CD4-positive, alpha-beta memory T cell (primary cell): ENCODE results near the gene KDM5A. TPM values are rescaled to one million over a fixed set of nuclear protein-coding genes. Genes with fewer than 3 reads are reported as not detected.

Source experiments
- CTCF ChIA-PET: fragments of 350-600 bp; sonication (Branson Sonifier 250); formaldehyde crosslinking; loops from one replicate; lab custom pipeline; 2021; ENCODE audit warnings: inconsistent platforms; ENCODE audit not compliant: partially characterized antibody; lab: Charles Lee
- POLR2A ChIA-PET: fragments of 350-600 bp; sonication (Branson Sonifier 250); formaldehyde crosslinking; loops from one replicate; lab custom pipeline; 2021; ENCODE audit not compliant: partially characterized antibody; lab: Charles Lee
- DNase-seq, 5 donors: peaks; one replicate each; pipeline versions ENCODE4 v3.0.0 to v3.0.0-alpha.2; 2020 to 2022; ENCODE audit warnings: mixed read lengths in 1 of 5
- H3K27ac ChIP-seq: one replicate; pipeline ENCODE4 v1.7.0; 2013; ENCODE audit warnings: low read depth, low read length
- H3K27me3 ChIP-seq: 2 replicates; pipeline ENCODE4 v1.7.0; 2013; ENCODE audit warnings: mild to moderate bottlenecking, low read length, moderate library complexity; ENCODE audit not compliant: insufficient read depth
- H3K36me3 ChIP-seq: 2 replicates; pipeline ENCODE4 v1.7.0; 2013; ENCODE audit warnings: mild to moderate bottlenecking, low read length, moderate library complexity; ENCODE audit not compliant: insufficient read depth
- H3K4me1 ChIP-seq: 2 replicates; pipeline ENCODE4 v1.7.0; 2013; ENCODE audit warnings: mild to moderate bottlenecking, low read length, moderate library complexity; ENCODE audit not compliant: insufficient read depth
- H3K4me3 ChIP-seq, 2 donors: one replicate each; pipeline ENCODE4 v1.7.0; 2013; ENCODE audit warnings: low read length in 2 of 2, mild to moderate bottlenecking in 1 of 2
- H3K9me3 ChIP-seq, 2 donors: one replicate each; pipeline ENCODE4 v1.7.0; 2013; ENCODE audit warnings: low read length in 2 of 2, control low read depth in 1 of 2; ENCODE audit not compliant: control insufficient read depth in 1 of 2
- H3K27ac Mint-ChIP-seq, 7 donors: one replicate each; pipeline ENCODE4 v1.8.0; 2020 to 2021; ENCODE audit warnings: mixed read lengths in 7 of 7, mild to moderate bottlenecking in 6 of 7, inconsistent platforms in 3 of 7, moderate library complexity in 3 of 7
- H3K27me3 Mint-ChIP-seq, 2 donors: one replicate each; pipeline ENCODE4 v1.8.0; 2020 to 2021; ENCODE audit warnings: mixed read lengths in 2 of 2
- H3K36me3 Mint-ChIP-seq, 2 donors: one replicate each; pipeline ENCODE4 v1.8.0; 2020 to 2021; ENCODE audit warnings: mixed read lengths in 2 of 2, inconsistent platforms in 1 of 2, mild to moderate bottlenecking in 1 of 2
- H3K4me1 Mint-ChIP-seq, 4 donors: one replicate each; pipeline ENCODE4 v1.8.0; 2020 to 2021; ENCODE audit warnings: mixed read lengths in 4 of 4, mild to moderate bottlenecking in 1 of 4
- H3K4me3 Mint-ChIP-seq, 8 donors: one replicate each; pipeline ENCODE4 v1.8.0; 2020 to 2021; ENCODE audit warnings: mixed read lengths in 8 of 8, mild to moderate bottlenecking in 7 of 8, moderate library complexity in 6 of 8, inconsistent platforms in 3 of 8
- H3K9me3 Mint-ChIP-seq, 8 donors: one replicate each; pipeline ENCODE4 v1.8.0; 2020 to 2021; ENCODE audit warnings: mixed read lengths in 8 of 8, mild to moderate bottlenecking in 5 of 8, inconsistent platforms in 3 of 8, moderate library complexity in 1 of 8
- intact Hi-C: fragments of 100-400 bp; cut with micrococcal nuclease; formaldehyde crosslinking; loops from one replicate; pipeline ENCODE4 v1.15.1; 2023
- polyA plus RNA-seq, 2 donors: library from polyadenylated mRNA; unstranded; fragments of 300-500 nt; fragmentation: Illumina TruSeq; gene quantifications; one replicate each; pipeline ENCODE4 v1.2.3, GENCODE V29; 2021
- total RNA-seq, 2 experiments: library from RNA; stranded (reverse); gene quantifications; one replicate each; pipeline ENCODE4 v1.2.3, GENCODE V29; 2021

The KDM5A gene
- total and polyA plus RNA-seq, 4 experiments from 2014 or later = 40.7 to 134 (median 98.0) TPM

- Histone ChIP-seq H3K27me3 (no peaks in the 10 kb centered on the region), H3K4me3 (no peak overlapping the region), H3K4me1 (no peaks in the 10 kb centered on the region), H3K9me3 (no peaks in the 10 kb centered on the region), H3K27ac (no peak overlapping the region), H3K36me3 (peaks cover 34% of the 10 kb centered on the region)
- Mint-ChIP-seq H3K27me3 (no peaks in the 10 kb centered on the region), H3K36me3 (peaks cover 64 to 75% of the 10 kb centered on the region in 2 donors), H3K4me1 (peaks cover 7 to 16% (median 14%) of the 10 kb centered on the region in 4 donors), H3K9me3 (no peaks in the 10 kb centered on the region), H3K4me3 (no peak overlapping the region), H3K27ac (peak overlapping the region in 3 of 7 donors; percentile 28 to 82 (median 60))
- no peak for DNase-seq
- ChIA-PET CTCF (interaction anchor here (0.7 kb wide), 1 partner anchor 973 kb away, joined by 3 read pairs; no protein-coding TSS in a partner anchor), POLR2A (no interaction called here)
- intact Hi-C loops = no loop called here
Observed at GRCh38 chr12:337039-337438, 52.1 kb downstream of the KDM5A start.

GRCh38 chr12:334125-334524 lies 55.0 kb downstream of the KDM5A start:
- no peaks in the 10 kb centered on the region for H3K4me1 ChIP-seq
- POLR2A ChIA-PET = no interaction called here
- H3K27ac ChIP-seq = no peak overlapping the region
- intact Hi-C loops = no loop called here
- H3K27me3 ChIP-seq = no peaks in the 10 kb centered on the region
- CTCF ChIA-PET = no interaction called here
- H3K36me3 Mint-ChIP-seq = peaks cover 57 to 72% of the 10 kb centered on the region in 2 donors
- peak overlapping the region in 2 of 7 donors; percentile 31 to 33 for H3K27ac Mint-ChIP-seq
- no peak for DNase-seq
- H3K9me3 Mint-ChIP-seq = no peaks in the 10 kb centered on the region
- H3K4me3 ChIP-seq = no peak overlapping the region
- no peaks in the 10 kb centered on the region for H3K9me3 ChIP-seq
- H3K4me3 Mint-ChIP-seq = no peak overlapping the region
- peaks cover 41% of the 10 kb centered on the region for H3K36me3 ChIP-seq
- no peaks in the 10 kb centered on the region for H3K27me3 Mint-ChIP-seq
- H3K4me1 Mint-ChIP-seq = peaks cover 6 to 14% (median 11%) of the 10 kb centered on the region in 4 donors

GRCh38 chr12:332581-333205 lies 56.4 kb downstream of the KDM5A start:
- intact Hi-C loops = no loop called here
- Mint-ChIP-seq H3K4me1 (peaks cover 10 to 13% (median 11%) of the 10 kb centered on the region in 4 donors), H3K27me3 (no peaks in the 10 kb centered on the region), H3K4me3 (no peak overlapping the region), H3K27ac (peak overlapping the region in 1 of 7 donors; percentile 60), H3K9me3 (no peaks in the 10 kb centered on the region), H3K36me3 (peaks cover 58 to 71% of the 10 kb centered on the region in 2 donors)
- ChIA-PET POLR2A (no interaction called here), CTCF (no interaction called here)
- no peak overlapping the region for H3K27ac ChIP-seq
- H3K9me3 ChIP-seq = no peaks in the 10 kb centered on the region
- no peak for DNase-seq
- no peak overlapping the region for H3K4me3 ChIP-seq
- H3K36me3 ChIP-seq = peaks cover 46% of the 10 kb centered on the region
- no peaks in the 10 kb centered on the region for H3K27me3 ChIP-seq
- no peaks in the 10 kb centered on the region for H3K4me1 ChIP-seq

GRCh38 chr12:331287-331686 lies 57.8 kb downstream of the KDM5A start:
- Histone ChIP-seq H3K27ac (no peak overlapping the region), H3K27me3 (no peaks in the 10 kb centered on the region), H3K9me3 (no peaks in the 10 kb centered on the region), H3K36me3 (peaks cover 49% of the 10 kb centered on the region), H3K4me1 (no peaks in the 10 kb centered on the region), H3K4me3 (no peak overlapping the region)
- Mint-ChIP-seq H3K9me3 (no peaks in the 10 kb centered on the region), H3K27ac (peak overlapping the region in 4 of 7 donors; percentile 43 to 82 (median 63)), H3K27me3 (no peaks in the 10 kb centered on the region), H3K4me3 (no peak overlapping the region), H3K4me1 (peaks cover 11 to 14% (median 12%) of the 10 kb centered on the region in 4 donors), H3K36me3 (peaks cover 56 to 72% of the 10 kb centered on the region in 2 donors)
- ChIA-PET POLR2A (no interaction called here), CTCF (interaction anchor here (0.9 kb wide), 1 partner anchor 33 kb away, joined by 3 read pairs; no protein-coding TSS in a partner anchor)
- DNase-seq = no peak
- intact Hi-C loops = no loop called here

- Histone ChIP-seq H3K4me1 (no peaks in the 10 kb centered on the region), H3K4me3 (no peak overlapping the region), H3K9me3 (no peaks in the 10 kb centered on the region), H3K36me3 (peaks cover 62% of the 10 kb centered on the region), H3K27ac (no peak overlapping the region), H3K27me3 (no peaks in the 10 kb centered on the region)
- no peaks in the 10 kb centered on the region for H3K27me3 Mint-ChIP-seq
- ChIA-PET CTCF (no interaction called here), POLR2A (no interaction called here)
- peaks cover 8 to 19% (median 14%) of the 10 kb centered on the region in 4 donors for H3K4me1 Mint-ChIP-seq
- intact Hi-C loops = no loop called here
- H3K4me3 Mint-ChIP-seq = no peak overlapping the region
- no peaks in the 10 kb centered on the region for H3K9me3 Mint-ChIP-seq
- no peak for DNase-seq
- H3K27ac Mint-ChIP-seq = peak overlapping the region in 2 of 7 donors; percentile 14 to 67
- peaks cover 61 to 82% of the 10 kb centered on the region in 2 donors for H3K36me3 Mint-ChIP-seq
Observed at GRCh38 chr12:325906-326305, 63.2 kb downstream of the KDM5A start.

- H3K36me3 Mint-ChIP-seq = peaks cover 74 to 88% of the 10 kb centered on the region in 2 donors
- no peaks in the 10 kb centered on the region for H3K4me1 ChIP-seq
- H3K27me3 Mint-ChIP-seq = no peaks in the 10 kb centered on the region
- no peaks in the 10 kb centered on the region for H3K27me3 ChIP-seq
- no peaks in the 10 kb centered on the region for H3K9me3 Mint-ChIP-seq
- H3K27ac ChIP-seq = no peak overlapping the region
- H3K4me1 Mint-ChIP-seq = peaks cover 11 to 23% (median 15%) of the 10 kb centered on the region in 4 donors
- no peaks in the 10 kb centered on the region for H3K9me3 ChIP-seq
- ChIA-PET CTCF (no interaction called here), POLR2A (no interaction called here)
- DNase-seq = no peak
- no peak overlapping the region for H3K4me3 Mint-ChIP-seq
- H3K36me3 ChIP-seq = peaks cover 80% of the 10 kb centered on the region
- H3K4me3 ChIP-seq = no peak overlapping the region
- intact Hi-C loops = no loop called here
- H3K27ac Mint-ChIP-seq = peak overlapping the region in 3 of 7 donors; percentile 11 to 68 (median 19)
Observed at GRCh38 chr12:323507-323906, 65.6 kb downstream of the KDM5A start.

- Histone ChIP-seq H3K4me1 (no peaks in the 10 kb centered on the region), H3K27me3 (no peaks in the 10 kb centered on the region), H3K36me3 (peaks cover 87% of the 10 kb centered on the region), H3K27ac (no peak overlapping the region), H3K4me3 (no peak overlapping the region), H3K9me3 (no peaks in the 10 kb centered on the region)
- H3K9me3 Mint-ChIP-seq = no peaks in the 10 kb centered on the region
- DNase-seq = no peak
- ChIA-PET POLR2A (no interaction called here), CTCF (no interaction called here)
- H3K36me3 Mint-ChIP-seq = peaks cover 79 to 89% of the 10 kb centered on the region in 2 donors
- no peaks in the 10 kb centered on the region for H3K27me3 Mint-ChIP-seq
- H3K4me1 Mint-ChIP-seq = peaks cover 6 to 20% (median 15%) of the 10 kb centered on the region in 4 donors
- H3K27ac Mint-ChIP-seq = peak overlapping the region in 1 of 7 donors; percentile 60
- intact Hi-C loops = no loop called here
- H3K4me3 Mint-ChIP-seq = no peak overlapping the region
Observed at GRCh38 chr12:321606-322326, 67.4 kb downstream of the KDM5A start.
